PC-3 (cell line): Measurements from ENCODE around the gene DYDC1. TPM values are rescaled to one million over a fixed set of nuclear protein-coding genes. Genes with fewer than 3 reads are reported as not detected.

Experiments used
- ATAC-seq: fragments of 200-7000 bp; cut with Tn5 transposase; 2 replicates; pipeline ENCODE4 v1.9.1; 2020; ENCODE audit warnings: mild to moderate bottlenecking, moderate library complexity
- BruUV-seq: library from RNA; stranded (reverse); fragments of 400-500 nt; replicated peaks from 2 replicates; lab custom pipeline; 2021; lab: Mats Ljungman, UMichigan
- CTCF ChIA-PET: fragments of 300-600 bp; sonication (Branson Sonifier 250); formaldehyde crosslinking; loops from one replicate; lab custom pipeline; 2022; ENCODE audit warnings: antibody characterized with exemption; lab: Charles Lee
- POLR2A ChIA-PET: fragments of 300-600 bp; sonication (Branson Sonifier 250); formaldehyde crosslinking; loops from one replicate; lab custom pipeline; 2022; ENCODE audit warnings: antibody characterized with exemption; ENCODE audit not compliant: unreplicated experiment; lab: Charles Lee
- DNase-seq: peaks from one replicate; pipeline ENCODE4 v3.0.0-alpha.2; 2015
- H2AFZ ChIP-seq: fragments of 300-600 bp; sonication (generic); 2 replicates; pipeline ENCODE4 v1.6.0; 2016; ENCODE audit warnings: antibody characterized with exemption, low read length
- H3F3A ChIP-seq: fragments of 300-600 bp; sonication (generic); one replicate; pipeline ENCODE4 v1.6.0; 2017; ENCODE audit warnings: antibody characterized with exemption, low read length, control low read depth, mild to moderate bottlenecking; ENCODE audit not compliant: unreplicated experiment
- H3K27ac ChIP-seq: fragments of 300-600 bp; sonication (generic); 2 replicates; pipeline ENCODE4 v1.5.1; 2016; ENCODE audit warnings: mild to moderate bottlenecking, low read length
- H3K27me3 ChIP-seq: fragments of 300-600 bp; sonication (generic); 2 replicates; pipeline ENCODE4 v1.6.1; 2016; ENCODE audit warnings: low read length, mixed read lengths
- H3K36me3 ChIP-seq: fragments of 300-600 bp; sonication (generic); 2 replicates; pipeline ENCODE4 v1.6.1; 2016; ENCODE audit warnings: low read depth, mixed run types, low read length, mixed read lengths
- H3K4me1 ChIP-seq: fragments of 300-600 bp; sonication (generic); 2 replicates; pipeline ENCODE4 v1.5.1; 2016; ENCODE audit warnings: low read length; ENCODE audit not compliant: insufficient read depth
- H3K4me2 ChIP-seq: fragments of 300-600 bp; sonication (generic); 2 replicates; pipeline ENCODE4 v1.6.0; 2016; ENCODE audit warnings: low read length
- H3K4me3 ChIP-seq: fragments of 300-600 bp; sonication (generic); 2 replicates; pipeline ENCODE4 v1.5.1; 2016; ENCODE audit warnings: mild to moderate bottlenecking, low read length, mixed read lengths
- H3K79me2 ChIP-seq: fragments of 300-600 bp; sonication (generic); 2 replicates; pipeline ENCODE4 v1.6.1; 2017; ENCODE audit warnings: low read length, mixed read lengths
- H3K9ac ChIP-seq: fragments of 300-600 bp; sonication (generic); 2 replicates; pipeline ENCODE4 v1.6.0; 2016; ENCODE audit warnings: mild to moderate bottlenecking, low read length
- H3K9me2 ChIP-seq: fragments of 300-600 bp; sonication (generic); replicated peaks from 2 replicates; pipeline ENCODE4 v1.6.1; 2016; ENCODE audit warnings: mixed run types, low read length, mixed read lengths
- H3K9me3 ChIP-seq: fragments of 300-600 bp; sonication (generic); 2 replicates; pipeline ENCODE4 v1.6.1; 2016; ENCODE audit warnings: low read length, mixed read lengths
- H4K20me1 ChIP-seq: fragments of 300-600 bp; sonication (generic); 2 replicates; pipeline ENCODE4 v1.6.1; 2016; ENCODE audit warnings: low read length, mixed read lengths
- EZH2 ChIP-seq: fragments of 300-600 bp; sonication (generic); IDR thresholded peaks from one replicate; pipeline ENCODE4 v1.6.1; 2017; ENCODE audit warnings: antibody characterized with exemption, mild to moderate bottlenecking, low read length; ENCODE audit not compliant: unreplicated experiment
- EZH2phosphoT487 ChIP-seq: fragments of 300-600 bp; sonication (generic); IDR thresholded peaks from 2 replicates; pipeline ENCODE4 v1.6.1; 2018; ENCODE audit warnings: mild to moderate bottlenecking, antibody characterized with exemption, low read length, borderline replicate concordance
- intact Hi-C: fragments of 100-400 bp; cut with micrococcal nuclease; formaldehyde crosslinking; loops from 2 replicates; pipeline ENCODE4 v1.9.0; 2023
- total RNA-seq: library from RNA; depleted of rRNA; stranded (reverse); fragments of >200 nt; gene quantifications from 2 replicates; pipeline ENCODE4 v1.2.3, GENCODE V29; 2014
- TF ChIP-seq, protein P1 (sequence below): fragments of 300-600 bp; sonication (generic); conservative IDR thresholded peaks from 2 replicates; pipeline ENCODE4 v1.5.1; 2017; ENCODE audit warnings: antibody characterized with exemption, low read depth, mild to moderate bottlenecking, low read length

Gene DYDC1
- total RNA-seq, 1 experiment from 2014 or later, result not detected

DNA sequence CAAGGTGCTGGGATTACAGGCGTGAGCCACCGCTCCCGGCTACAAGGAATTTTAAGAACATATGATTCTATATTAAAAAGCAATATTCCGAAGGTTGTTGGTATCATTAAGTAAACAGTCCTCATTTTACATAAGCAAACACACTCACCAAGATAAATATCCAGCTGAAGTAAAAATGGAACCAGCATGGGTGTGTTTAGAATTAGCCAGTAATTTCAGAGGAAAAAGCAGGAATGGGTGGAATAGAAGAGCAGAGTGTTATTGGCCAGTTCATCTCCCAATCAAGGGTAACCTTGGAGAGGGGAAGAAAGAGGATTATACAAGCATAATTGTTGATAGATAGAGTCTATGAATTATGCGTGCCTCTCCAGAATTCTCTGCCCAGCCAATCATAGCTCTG lies 35.4 kb downstream of the DYDC1 start:
- Histone ChIP-seq H3K9me3 (no peaks in the 10 kb centered on the region), H3K9ac (no peak overlapping the region), H3K4me3 (no peak overlapping the region), H2AFZ (no peak overlapping the region), H3K4me1 (no peaks in the 10 kb centered on the region), H3K9me2 (no peaks in the 10 kb centered on the region), H3K4me2 (no peak overlapping the region), H3K27ac (no peak overlapping the region), H3F3A (no peaks in the 10 kb centered on the region), H3K27me3 (no peaks in the 10 kb centered on the region), H3K79me2 (no peaks in the 10 kb centered on the region), H4K20me1 (no peaks in the 10 kb centered on the region), H3K36me3 (no peaks in the 10 kb centered on the region)
- POLR2A ChIA-PET, result no interaction called here
- BruUV-seq, result no TSS peak
- ATAC-seq, result no peak
- CTCF ChIA-PET, result no interaction called here
- DNase-seq, result no peak
- TF ChIP-seq, protein P1, sequence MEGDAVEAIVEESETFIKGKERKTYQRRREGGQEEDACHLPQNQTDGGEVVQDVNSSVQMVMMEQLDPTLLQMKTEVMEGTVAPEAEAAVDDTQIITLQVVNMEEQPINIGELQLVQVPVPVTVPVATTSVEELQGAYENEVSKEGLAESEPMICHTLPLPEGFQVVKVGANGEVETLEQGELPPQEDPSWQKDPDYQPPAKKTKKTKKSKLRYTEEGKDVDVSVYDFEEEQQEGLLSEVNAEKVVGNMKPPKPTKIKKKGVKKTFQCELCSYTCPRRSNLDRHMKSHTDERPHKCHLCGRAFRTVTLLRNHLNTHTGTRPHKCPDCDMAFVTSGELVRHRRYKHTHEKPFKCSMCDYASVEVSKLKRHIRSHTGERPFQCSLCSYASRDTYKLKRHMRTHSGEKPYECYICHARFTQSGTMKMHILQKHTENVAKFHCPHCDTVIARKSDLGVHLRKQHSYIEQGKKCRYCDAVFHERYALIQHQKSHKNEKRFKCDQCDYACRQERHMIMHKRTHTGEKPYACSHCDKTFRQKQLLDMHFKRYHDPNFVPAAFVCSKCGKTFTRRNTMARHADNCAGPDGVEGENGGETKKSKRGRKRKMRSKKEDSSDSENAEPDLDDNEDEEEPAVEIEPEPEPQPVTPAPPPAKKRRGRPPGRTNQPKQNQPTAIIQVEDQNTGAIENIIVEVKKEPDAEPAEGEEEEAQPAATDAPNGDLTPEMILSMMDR, result no peak
- TF ChIP-seq EZH2phosphoT487 (no peak), EZH2 (no peak)
- intact Hi-C loops, result no loop called here

DNA sequence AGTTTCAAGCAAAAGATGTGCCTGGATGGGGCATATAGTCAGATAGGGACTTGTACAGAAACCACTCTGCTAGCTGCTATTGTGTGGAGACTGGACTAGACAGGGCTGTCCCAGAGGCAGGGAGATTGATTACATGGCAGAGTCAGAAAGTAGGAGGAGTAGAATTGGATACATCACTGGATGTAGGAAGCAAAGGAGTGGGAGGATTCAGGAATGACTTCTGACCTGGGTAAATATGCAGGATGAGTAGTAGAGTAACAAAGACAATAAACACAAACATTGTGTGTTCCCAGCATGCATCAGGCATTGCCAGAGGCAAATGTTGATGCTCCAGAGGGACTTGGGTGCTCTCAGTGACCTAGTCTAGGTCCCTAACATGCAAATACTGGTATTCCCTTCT lies 36.2 kb downstream of the DYDC1 start:
- H3K4me1 ChIP-seq, result no peaks in the 10 kb centered on the region
- H2AFZ ChIP-seq, result no peak overlapping the region
- H3K9me2 ChIP-seq, result no peaks in the 10 kb centered on the region
- ATAC-seq, result no peak
- CTCF ChIA-PET, result no interaction called here
- H3K36me3 ChIP-seq, result no peaks in the 10 kb centered on the region
- H3K79me2 ChIP-seq, result no peaks in the 10 kb centered on the region
- H3K27me3 ChIP-seq, result no peaks in the 10 kb centered on the region
- no peaks in the 10 kb centered on the region for H4K20me1 ChIP-seq
- no peaks in the 10 kb centered on the region for H3K9me3 ChIP-seq
- H3K4me2 ChIP-seq, result no peak overlapping the region
- H3K4me3 ChIP-seq, result no peak overlapping the region
- POLR2A ChIA-PET, result no interaction called here
- H3K9ac ChIP-seq, result no peak overlapping the region
- no peak overlapping the region for H3K27ac ChIP-seq
- intact Hi-C loops, result no loop called here
- no TSS peak for BruUV-seq
- no peak for DNase-seq
- no peaks in the 10 kb centered on the region for H3F3A ChIP-seq
- TF ChIP-seq, protein P1, result no peak
- TF ChIP-seq EZH2, result no peak
- TF ChIP-seq EZH2phosphoT487, result no peak

DNA sequence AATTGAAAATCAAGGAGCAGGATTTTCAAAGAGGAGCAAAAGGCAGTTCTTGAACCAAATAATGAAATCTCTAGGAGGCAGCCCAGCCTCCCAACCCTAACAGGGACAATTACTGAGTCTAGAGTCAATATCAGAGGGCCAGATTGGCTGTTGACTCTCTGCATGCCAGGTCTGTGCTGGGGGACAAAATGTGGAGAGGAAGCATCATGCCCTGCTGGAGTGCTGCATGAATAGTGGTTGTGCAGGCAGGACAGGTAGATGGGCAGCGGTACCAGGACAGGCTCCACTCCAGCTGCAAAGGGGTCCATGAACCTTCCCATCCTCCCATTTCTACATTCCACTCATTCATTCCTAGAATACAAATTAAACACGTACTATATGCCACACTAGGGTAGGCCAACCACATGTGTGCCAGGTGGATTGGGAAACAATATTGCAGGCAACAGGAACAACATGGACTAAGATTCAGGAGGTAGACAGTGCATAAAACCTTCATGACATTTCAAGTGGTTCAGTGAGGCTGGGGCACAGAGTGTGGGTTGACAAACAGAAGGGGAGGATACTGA lies 36.7 kb downstream of the DYDC1 start:
- intact Hi-C loops, result no loop called here
- Histone ChIP-seq H3K27me3 (no peaks in the 10 kb centered on the region), H4K20me1 (no peaks in the 10 kb centered on the region), H3K9me2 (no peaks in the 10 kb centered on the region), H3F3A (no peaks in the 10 kb centered on the region), H3K36me3 (no peaks in the 10 kb centered on the region), H3K9me3 (no peaks in the 10 kb centered on the region), H3K4me1 (no peaks in the 10 kb centered on the region), H3K27ac (no peak overlapping the region), H2AFZ (no peak overlapping the region), H3K4me2 (no peak overlapping the region), H3K79me2 (no peaks in the 10 kb centered on the region), H3K9ac (no peak overlapping the region), H3K4me3 (no peak overlapping the region)
- CTCF ChIA-PET, result no interaction called here
- TF ChIP-seq EZH2phosphoT487, result no peak
- TF ChIP-seq EZH2, result no peak
- TF ChIP-seq, protein P1, result no peak
- ATAC-seq, result no peak
- POLR2A ChIA-PET, result no interaction called here
- DNase-seq, result no peak
- BruUV-seq, result no TSS peak
